ENCODE data around the gene ATXN1. TPM values are rescaled to one million over a fixed set of nuclear protein-coding genes. Genes with fewer than 3 reads are reported as not detected.
A peak's percentile ranks its signal among the peaks of the same experiment; 100 is the strongest.

ATXN1 gene
- polyA plus RNA-seq, 1 donor from 2014 or later: 28.2 TPM

DNA sequence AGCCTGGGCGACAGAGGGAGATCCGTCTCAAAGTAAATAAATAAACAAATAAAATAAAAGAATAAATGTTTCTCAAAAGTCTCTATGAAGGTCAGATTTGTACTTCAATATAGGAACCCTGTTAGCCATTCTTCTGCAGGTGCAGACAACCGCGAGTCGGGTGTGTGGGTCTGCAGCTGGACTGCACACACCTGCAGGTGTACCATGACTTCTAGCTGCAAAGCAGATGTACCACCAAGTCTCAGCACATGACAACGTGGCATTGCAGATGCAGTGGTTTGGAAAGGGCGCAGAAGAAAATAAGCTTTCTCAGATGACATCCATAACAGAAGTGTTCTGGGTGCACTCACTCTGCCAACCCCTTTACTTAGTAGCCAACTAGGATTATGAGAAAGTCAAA lies 239.7 kb downstream of the ATXN1 start:
- Histone ChIP-seq H3K27ac (ENCODE audit: low read length) (no peak overlapping the region), H3K9ac (ENCODE audit: low read length) (no peak overlapping the region), H2AFZ (ENCODE audit: low read depth, low read length) (no peak overlapping the region), H3F3A (ENCODE audit: insufficient read depth, low read length, poor library complexity, severe bottlenecking) (no peaks in the 10 kb centered on the region), H3K36me3 (ENCODE audit: insufficient read depth, low read length) (peaks cover 6% of the 10 kb centered on the region), H3K79me2 (replicated peaks; ENCODE audit: insufficient read depth, low read length) (no peaks in the 10 kb centered on the region), H3K9me3 (ENCODE audit: low read length) (no peaks in the 10 kb centered on the region), H3K4me2 (ENCODE audit: low read length) (no peak overlapping the region), H3K9me2 (ENCODE audit: insufficient read depth, low read length) (no peaks in the 10 kb centered on the region), H3K4me3 (ENCODE audit: low read length) (no peak overlapping the region), H4K20me1 (ENCODE audit: insufficient read depth) (no peaks in the 10 kb centered on the region), H3K27me3 (ENCODE audit: insufficient read depth, low read depth, low read length) (no peaks in the 10 kb centered on the region)
- TF ChIP-seq, protein P1, sequence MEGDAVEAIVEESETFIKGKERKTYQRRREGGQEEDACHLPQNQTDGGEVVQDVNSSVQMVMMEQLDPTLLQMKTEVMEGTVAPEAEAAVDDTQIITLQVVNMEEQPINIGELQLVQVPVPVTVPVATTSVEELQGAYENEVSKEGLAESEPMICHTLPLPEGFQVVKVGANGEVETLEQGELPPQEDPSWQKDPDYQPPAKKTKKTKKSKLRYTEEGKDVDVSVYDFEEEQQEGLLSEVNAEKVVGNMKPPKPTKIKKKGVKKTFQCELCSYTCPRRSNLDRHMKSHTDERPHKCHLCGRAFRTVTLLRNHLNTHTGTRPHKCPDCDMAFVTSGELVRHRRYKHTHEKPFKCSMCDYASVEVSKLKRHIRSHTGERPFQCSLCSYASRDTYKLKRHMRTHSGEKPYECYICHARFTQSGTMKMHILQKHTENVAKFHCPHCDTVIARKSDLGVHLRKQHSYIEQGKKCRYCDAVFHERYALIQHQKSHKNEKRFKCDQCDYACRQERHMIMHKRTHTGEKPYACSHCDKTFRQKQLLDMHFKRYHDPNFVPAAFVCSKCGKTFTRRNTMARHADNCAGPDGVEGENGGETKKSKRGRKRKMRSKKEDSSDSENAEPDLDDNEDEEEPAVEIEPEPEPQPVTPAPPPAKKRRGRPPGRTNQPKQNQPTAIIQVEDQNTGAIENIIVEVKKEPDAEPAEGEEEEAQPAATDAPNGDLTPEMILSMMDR (IDR thresholded peaks at IDR 0.05; ENCODE audit: poor library complexity, severe bottlenecking): no peak
- TF ChIP-seq POLR2AphosphoS5 (IDR thresholded peaks at IDR 0.05): no peak
- no peak for TF ChIP-seq REST (IDR thresholded peaks at IDR 0.05; ENCODE audit: borderline replicate concordance)
- TF ChIP-seq MXI1 (conservative IDR thresholded peaks at IDR 0.05; ENCODE audit: poor library complexity, severe bottlenecking): no peak
- TF ChIP-seq TAF1 (IDR thresholded peaks at IDR 0.05; ENCODE audit: low read depth): no peak
- no peak for TF ChIP-seq EZH2 (IDR thresholded peaks at IDR 0.05; ENCODE audit: borderline replicate concordance, insufficient read depth, low read length, poor library complexity, severe bottlenecking)

DNA sequence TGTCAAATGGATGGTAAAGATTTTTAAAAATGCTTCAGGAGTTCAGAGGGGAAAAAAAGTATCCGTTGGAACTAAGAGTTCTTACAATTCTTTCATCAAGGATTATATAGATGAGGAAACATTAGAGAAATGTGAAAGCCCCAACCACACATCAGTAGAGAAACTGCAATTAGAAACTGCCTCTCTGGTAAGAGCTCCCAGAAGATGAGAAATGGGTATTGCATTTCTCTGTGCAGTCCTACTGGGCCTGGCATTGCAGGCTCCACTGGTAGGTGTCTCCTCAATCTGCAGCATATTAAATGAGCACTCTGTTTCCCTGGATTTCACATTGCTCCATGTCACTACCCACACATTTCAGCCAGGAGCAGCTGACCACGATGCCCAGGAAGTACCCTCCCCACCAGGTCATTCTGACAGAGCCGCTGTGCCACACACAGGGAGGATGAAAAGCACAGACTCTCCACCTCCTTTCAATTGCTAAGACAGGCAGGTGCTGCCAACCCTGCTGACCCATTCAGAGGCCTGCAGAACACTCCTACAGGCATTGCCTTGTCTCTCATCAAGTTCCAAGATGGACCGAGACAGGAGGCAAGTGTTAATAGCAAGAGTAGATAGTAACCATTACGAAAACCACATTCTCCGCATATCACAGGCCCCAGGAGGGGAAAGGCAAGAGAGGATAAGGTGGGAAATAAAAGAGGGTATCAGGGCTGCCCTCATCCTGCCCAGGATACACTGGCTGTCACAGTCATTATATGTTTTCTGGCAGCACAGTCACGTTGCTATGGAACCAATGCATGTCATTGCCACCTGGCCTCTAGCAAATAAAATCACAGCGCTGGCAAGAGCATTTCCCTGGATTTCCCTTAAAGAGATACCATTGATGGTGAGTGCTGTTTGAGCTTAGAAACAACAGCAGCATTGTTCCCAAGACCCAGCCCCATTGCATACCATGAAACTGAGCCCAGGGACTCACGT lies 241.7 kb downstream of the ATXN1 start:
- Histone ChIP-seq H3F3A (ENCODE audit: insufficient read depth, low read length, poor library complexity, severe bottlenecking) (no peaks in the 10 kb centered on the region), H3K36me3 (ENCODE audit: insufficient read depth, low read length) (peaks cover 6% of the 10 kb centered on the region), H3K9ac (ENCODE audit: low read length) (peak overlapping the region; percentile 30), H4K20me1 (ENCODE audit: insufficient read depth) (no peaks in the 10 kb centered on the region), H3K27ac (ENCODE audit: low read length) (peak overlapping the region; percentile 54), H2AFZ (ENCODE audit: low read depth, low read length) (no peak overlapping the region), H3K79me2 (replicated peaks; ENCODE audit: insufficient read depth, low read length) (no peaks in the 10 kb centered on the region), H3K4me2 (ENCODE audit: low read length) (no peak overlapping the region), H3K9me3 (ENCODE audit: low read length) (no peaks in the 10 kb centered on the region), H3K9me2 (ENCODE audit: insufficient read depth, low read length) (no peaks in the 10 kb centered on the region), H3K4me3 (ENCODE audit: low read length) (peak overlapping the region; percentile 16), H3K27me3 (ENCODE audit: insufficient read depth, low read depth, low read length) (no peaks in the 10 kb centered on the region)
- TF ChIP-seq TAF1 (IDR thresholded peaks at IDR 0.05; ENCODE audit: low read depth) (no peak), REST (IDR thresholded peaks at IDR 0.05; ENCODE audit: borderline replicate concordance) (no peak), POLR2AphosphoS5 (IDR thresholded peaks at IDR 0.05) (peak; percentile 40), EZH2 (IDR thresholded peaks at IDR 0.05; ENCODE audit: borderline replicate concordance, insufficient read depth, low read length, poor library complexity, severe bottlenecking) (no peak), MXI1 (conservative IDR thresholded peaks at IDR 0.05; ENCODE audit: poor library complexity, severe bottlenecking) (peak; percentile 23), SMC3 (conservative IDR thresholded peaks at IDR 0.05; ENCODE audit: poor library complexity) (no peak), EP300 (conservative IDR thresholded peaks at IDR 0.05; ENCODE audit: poor library complexity, severe bottlenecking) (peak; percentile 59), RAD21 (conservative IDR thresholded peaks at IDR 0.05) (peak; percentile 31)
- TF ChIP-seq, protein P1 (IDR thresholded peaks at IDR 0.05; ENCODE audit: poor library complexity, severe bottlenecking): no peak

Measured in neural cell (in vitro differentiated cells).